NCI-H345 treated with DMSO at 0.1 percent for 48 hours (cell line): ENCODE results near the gene LTBP4.

Source experiments
- DNase-seq: peaks from one replicate; lab custom pipeline; 2025; ENCODE audit not compliant: unreplicated experiment; lab: John Stamatoyannopoulos, UW

The LTBP4 gene

GRCh38 chr19:40596608-40597328 lies 4.4 kb upstream of the LTBP4 start:
- no peak for DNase-seq

- DNase-seq, result no peak
Observed at GRCh38 chr19:40597329-40597838, 3.8 kb upstream of the LTBP4 start.

- peak; percentile 94 for DNase-seq
Observed at GRCh38 chr19:40598121-40598917, 2.9 kb upstream of the LTBP4 start.

GRCh38 chr19:40598918-40599307 lies 2.3 kb upstream of the LTBP4 start:
- no peak for DNase-seq

- DNase-seq, result no peak
Observed at GRCh38 chr19:40599331-40599901, 1.8 kb upstream of the LTBP4 start.

- no peak for DNase-seq
Observed at GRCh38 chr19:40599902-40600569, 1.1 kb upstream of the LTBP4 start.

- no peak for DNase-seq
Observed at GRCh38 chr19:40600570-40601133, 517 bp upstream of the LTBP4 start.

- DNase-seq, result no peak
Observed at GRCh38 chr19:40603071-40603388, 1.9 kb downstream of the LTBP4 start.

- DNase-seq, result peak; percentile 100
Observed at GRCh38 chr19:40603389-40604170, 2.4 kb downstream of the LTBP4 start.

- no peak for DNase-seq
Observed at GRCh38 chr19:40604171-40604646, 3.0 kb downstream of the LTBP4 start.

GRCh38 chr19:40604647-40605215 lies 3.6 kb downstream of the LTBP4 start:
- no peak for DNase-seq

GRCh38 chr19:40605216-40605971 lies 4.2 kb downstream of the LTBP4 start:
- peak; percentile 97 for DNase-seq

- no peak for DNase-seq
Observed at GRCh38 chr19:40607311-40608239, 6.4 kb downstream of the LTBP4 start.

- DNase-seq, result no peak
Observed at GRCh38 chr19:40608240-40608621, 7.1 kb downstream of the LTBP4 start.

- DNase-seq, result no peak
Observed at GRCh38 chr19:40608957-40609356, 7.8 kb downstream of the LTBP4 start.

GRCh38 chr19:40609561-40610395 lies 8.6 kb downstream of the LTBP4 start:
- DNase-seq, result peak; percentile 50

GRCh38 chr19:40610396-40611064 lies 9.4 kb downstream of the LTBP4 start:
- DNase-seq, result no peak
